Measurements from ENCODE around the gene DUSP8.
"Not testable (repeated sequence)": the region's sequence is repeated elsewhere in the genome, so short reads cannot be mapped to it uniquely, and the experiment has no call there.

DUSP8 gene

GRCh38 chr11:1512531-1513258 lies 59.4 kb downstream of the DUSP8 start:
- not testable (repeated sequence) for DNase-seq

- no peak for DNase-seq
Observed at GRCh38 chr11:1511937-1512496, 60.1 kb downstream of the DUSP8 start.

- DNase-seq: no peak
Observed at GRCh38 chr11:1510928-1511327, 61.1 kb downstream of the DUSP8 start.

GRCh38 chr11:1510351-1510750 lies 61.7 kb downstream of the DUSP8 start:
- not testable (repeated sequence) for DNase-seq

GRCh38 chr11:1509626-1510255 lies 62.3 kb downstream of the DUSP8 start:
- no peak for DNase-seq

- no peak for DNase-seq
Observed at GRCh38 chr11:1508986-1509385, 63.1 kb downstream of the DUSP8 start.

GRCh38 chr11:1508491-1508891 lies 63.6 kb downstream of the DUSP8 start:
- DNase-seq: no peak

GRCh38 chr11:1507381-1508140 lies 64.5 kb downstream of the DUSP8 start:
- no peak for DNase-seq

- no peak for DNase-seq
Observed at GRCh38 chr11:1506981-1507380, 65.1 kb downstream of the DUSP8 start.

- no peak for DNase-seq
Observed at GRCh38 chr11:1505480-1505879, 66.6 kb downstream of the DUSP8 start.

- no peak for DNase-seq
Observed at GRCh38 chr11:1504581-1505290, 67.3 kb downstream of the DUSP8 start.

- DNase-seq: no peak
Observed at GRCh38 chr11:1504138-1504537, 67.9 kb downstream of the DUSP8 start.

Data from DMS153 (cell line).